GM18951 (cell line): ENCODE data around the gene AAMP.
A peak's percentile ranks its signal among the peaks of the same experiment; 100 is the strongest.

Experiments
- POLR2A ChIP-seq: IDR thresholded peaks from 4 replicates; pipeline ENCODE4 v1.6.1; 2011; ENCODE audit warnings: mild to moderate bottlenecking; ENCODE audit not compliant: insufficient read length, insufficient read depth; ENCODE audit errors: extremely low read depth
- in situ Hi-C: fragments of 300-500 bp; cut with MboI; formaldehyde crosslinking; loops from one replicate; pipeline ENCODE4 v1.12.0; 2022; ENCODE audit warnings: low sequenced_read_pairs, mixed read lengths, inconsistent platforms; ENCODE audit not compliant: unreplicated experiment

The AAMP gene

GRCh38 chr2:218265626-218266025 is 4.3 kb downstream of the AAMP start:
- no peak for TF ChIP-seq POLR2A
- in situ Hi-C loops = no loop called here

- TF ChIP-seq POLR2A = no peak
- in situ Hi-C loops = no loop called here
Observed at GRCh38 chr2:218264773-218265561, 5.0 kb downstream of the AAMP start.

- in situ Hi-C loops = no loop called here
- TF ChIP-seq POLR2A = no peak
Observed at GRCh38 chr2:218263817-218264641, 5.9 kb downstream of the AAMP start.

- in situ Hi-C loops = no loop called here
- no peak for TF ChIP-seq POLR2A
Observed at GRCh38 chr2:218262631-218263586, 7.0 kb downstream of the AAMP start.

GRCh38 chr2:218262237-218262600 is 7.7 kb downstream of the AAMP start:
- in situ Hi-C loops = no loop called here

GRCh38 chr2:218261423-218262236 is 8.3 kb downstream of the AAMP start:
- in situ Hi-C loops = no loop called here

More at GRCh38 chr2:218262237-218262600, 7.7 kb downstream of the AAMP start:
- TF ChIP-seq POLR2A = no peak

GRCh38 chr2:218260742-218261422 is 9.1 kb downstream of the AAMP start, which contains the start of gene GPBAR1:
GPBAR1 (plus strand) TSS chr2:218261015; CDS start chr2:218262725, 1,710 bp downstream.
- TF ChIP-seq POLR2A = no peak
- in situ Hi-C loops = no loop called here

More at GRCh38 chr2:218261423-218262236, 8.3 kb downstream of the AAMP start:
- no peak for TF ChIP-seq POLR2A

GRCh38 chr2:218260166-218260565 is 9.8 kb downstream of the AAMP start:
- TF ChIP-seq POLR2A = no peak
- in situ Hi-C loops = no loop called here

GRCh38 chr2:218259099-218259961 is 10.6 kb downstream of the AAMP start:
- in situ Hi-C loops = no loop called here

GRCh38 chr2:218257390-218257981 is 12.5 kb downstream of the AAMP start:
- in situ Hi-C loops = no loop called here
- no peak for TF ChIP-seq POLR2A

More at GRCh38 chr2:218259099-218259961, 10.6 kb downstream of the AAMP start:
- TF ChIP-seq POLR2A = peak; percentile 4
